ENCODE data around the gene AUTS2.

DNA sequence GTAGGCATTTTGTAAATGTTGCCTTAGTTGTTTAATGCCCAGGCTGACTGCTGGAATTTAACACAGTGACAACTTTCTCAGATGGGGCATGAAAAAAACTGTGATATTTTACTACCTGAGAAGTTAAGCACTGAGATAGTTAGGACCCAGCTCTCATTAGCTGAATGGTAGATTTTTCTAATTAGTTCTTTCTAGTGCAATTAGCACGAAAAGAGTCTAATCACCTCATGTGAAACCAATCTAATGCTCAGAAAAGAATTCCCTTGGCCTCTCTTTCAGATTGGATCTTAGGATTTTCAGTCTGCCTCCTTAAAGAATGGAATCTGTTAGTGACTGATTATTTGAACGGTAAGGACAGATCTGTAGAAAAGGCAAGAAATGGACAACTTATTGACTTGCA is 743.2 kb downstream of the AUTS2 start:
- TF ChIP-seq, protein P1, sequence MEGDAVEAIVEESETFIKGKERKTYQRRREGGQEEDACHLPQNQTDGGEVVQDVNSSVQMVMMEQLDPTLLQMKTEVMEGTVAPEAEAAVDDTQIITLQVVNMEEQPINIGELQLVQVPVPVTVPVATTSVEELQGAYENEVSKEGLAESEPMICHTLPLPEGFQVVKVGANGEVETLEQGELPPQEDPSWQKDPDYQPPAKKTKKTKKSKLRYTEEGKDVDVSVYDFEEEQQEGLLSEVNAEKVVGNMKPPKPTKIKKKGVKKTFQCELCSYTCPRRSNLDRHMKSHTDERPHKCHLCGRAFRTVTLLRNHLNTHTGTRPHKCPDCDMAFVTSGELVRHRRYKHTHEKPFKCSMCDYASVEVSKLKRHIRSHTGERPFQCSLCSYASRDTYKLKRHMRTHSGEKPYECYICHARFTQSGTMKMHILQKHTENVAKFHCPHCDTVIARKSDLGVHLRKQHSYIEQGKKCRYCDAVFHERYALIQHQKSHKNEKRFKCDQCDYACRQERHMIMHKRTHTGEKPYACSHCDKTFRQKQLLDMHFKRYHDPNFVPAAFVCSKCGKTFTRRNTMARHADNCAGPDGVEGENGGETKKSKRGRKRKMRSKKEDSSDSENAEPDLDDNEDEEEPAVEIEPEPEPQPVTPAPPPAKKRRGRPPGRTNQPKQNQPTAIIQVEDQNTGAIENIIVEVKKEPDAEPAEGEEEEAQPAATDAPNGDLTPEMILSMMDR (conservative IDR thresholded peaks at IDR 0.05; ENCODE audit: low read length) = no peak
- TF ChIP-seq EZH2phosphoT487 (IDR thresholded peaks at IDR 0.05; ENCODE audit: borderline replicate concordance) = no peak
